GM06990 (cell line): ENCODE results near the gene NUDT6.
A peak's percentile ranks its signal among the peaks of the same experiment; 100 is the strongest.

Source experiments
- DNase-seq: peaks from one replicate; pipeline ENCODE4 v3.0.0-alpha.2; 2011; ENCODE audit not compliant: insufficient read length; ENCODE audit errors: extremely low read depth
- H3K27me3 ChIP-seq: replicated peaks from 2 replicates; pipeline ENCODE4 v1.6.0; 2011; ENCODE audit warnings: low read length; ENCODE audit not compliant: control insufficient read depth, insufficient read depth
- H3K36me3 ChIP-seq: 2 replicates; pipeline ENCODE4 v1.5.1; 2011; ENCODE audit warnings: low read length; ENCODE audit not compliant: control insufficient read depth, insufficient read depth
- H3K4me3 ChIP-seq: replicated peaks from 2 replicates; pipeline ENCODE4 v1.5.1; 2011; ENCODE audit warnings: low read depth, mild to moderate bottlenecking, control low read depth, low read length
- TF ChIP-seq, protein P1 (sequence below): IDR thresholded peaks from 2 replicates; pipeline ENCODE4 v1.5.1; 2011; ENCODE audit warnings: low read length, control low read depth, mild to moderate bottlenecking, inconsistent platforms; ENCODE audit not compliant: insufficient read depth, poor library complexity, severe bottlenecking

Gene NUDT6

DNA sequence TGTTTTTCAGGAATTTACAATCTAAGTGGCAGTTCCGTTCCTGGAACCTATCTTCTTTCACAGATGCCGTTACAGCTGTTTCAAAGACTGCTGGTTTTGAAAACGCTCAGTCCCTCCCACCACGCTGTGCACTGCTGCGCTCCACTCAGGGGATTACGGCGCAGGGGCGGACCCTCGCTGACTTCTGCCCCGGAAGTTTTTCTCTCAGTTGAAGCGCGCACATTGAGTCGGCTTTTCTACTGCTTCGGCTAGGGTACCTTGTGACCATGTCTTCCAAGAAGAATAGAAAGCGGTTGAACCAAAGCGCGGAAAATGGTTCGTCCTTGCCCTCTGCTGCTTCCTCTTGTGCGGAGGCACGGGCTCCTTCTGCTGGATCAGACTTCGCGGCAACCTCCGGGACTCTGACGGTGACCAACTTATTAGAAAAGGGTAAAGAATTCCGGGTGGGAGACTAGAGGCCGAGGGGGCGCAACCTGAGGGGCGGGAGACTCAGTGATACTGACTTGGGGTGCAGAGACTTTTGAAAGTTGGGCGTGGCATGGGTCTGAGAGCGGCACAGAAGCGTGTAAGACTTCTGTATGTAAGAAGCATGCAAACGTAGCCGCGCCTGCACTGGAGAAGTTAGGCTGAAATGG lies 597 bp upstream of the NUDT6 start:
- TF ChIP-seq, protein P1, sequence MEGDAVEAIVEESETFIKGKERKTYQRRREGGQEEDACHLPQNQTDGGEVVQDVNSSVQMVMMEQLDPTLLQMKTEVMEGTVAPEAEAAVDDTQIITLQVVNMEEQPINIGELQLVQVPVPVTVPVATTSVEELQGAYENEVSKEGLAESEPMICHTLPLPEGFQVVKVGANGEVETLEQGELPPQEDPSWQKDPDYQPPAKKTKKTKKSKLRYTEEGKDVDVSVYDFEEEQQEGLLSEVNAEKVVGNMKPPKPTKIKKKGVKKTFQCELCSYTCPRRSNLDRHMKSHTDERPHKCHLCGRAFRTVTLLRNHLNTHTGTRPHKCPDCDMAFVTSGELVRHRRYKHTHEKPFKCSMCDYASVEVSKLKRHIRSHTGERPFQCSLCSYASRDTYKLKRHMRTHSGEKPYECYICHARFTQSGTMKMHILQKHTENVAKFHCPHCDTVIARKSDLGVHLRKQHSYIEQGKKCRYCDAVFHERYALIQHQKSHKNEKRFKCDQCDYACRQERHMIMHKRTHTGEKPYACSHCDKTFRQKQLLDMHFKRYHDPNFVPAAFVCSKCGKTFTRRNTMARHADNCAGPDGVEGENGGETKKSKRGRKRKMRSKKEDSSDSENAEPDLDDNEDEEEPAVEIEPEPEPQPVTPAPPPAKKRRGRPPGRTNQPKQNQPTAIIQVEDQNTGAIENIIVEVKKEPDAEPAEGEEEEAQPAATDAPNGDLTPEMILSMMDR: no peak
- peak; percentile 85 for DNase-seq
- Histone ChIP-seq H3K27me3 (no peaks in the 10 kb centered on the region), H3K36me3 (no peaks in the 10 kb centered on the region), H3K4me3 (peak overlapping the region; percentile 69)

DNA sequence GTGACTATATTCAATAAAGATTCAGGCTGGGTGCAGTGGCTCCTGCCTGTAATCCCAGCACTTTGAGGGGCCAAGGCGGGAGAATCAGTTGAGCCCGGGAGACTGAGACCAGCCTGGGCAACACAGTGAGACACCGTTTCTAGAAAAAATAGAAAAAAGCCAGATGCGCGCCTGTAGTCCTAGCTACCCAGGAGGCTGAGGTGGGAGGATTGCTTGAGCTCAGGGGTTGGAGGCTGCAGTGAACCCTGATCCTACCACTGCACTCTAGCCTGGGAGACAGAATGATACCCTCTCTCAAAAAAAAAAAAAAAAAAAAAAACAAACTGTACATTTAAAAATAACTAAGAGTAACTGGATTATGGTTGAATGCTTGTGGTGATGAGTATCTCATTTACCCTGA lies 1.1 kb downstream of the NUDT6 start:
- Histone ChIP-seq H3K27me3 (no peaks in the 10 kb centered on the region), H3K36me3 (no peaks in the 10 kb centered on the region), H3K4me3 (no peak overlapping the region)
- no peak for DNase-seq
- TF ChIP-seq, protein P1: no peak

DNA sequence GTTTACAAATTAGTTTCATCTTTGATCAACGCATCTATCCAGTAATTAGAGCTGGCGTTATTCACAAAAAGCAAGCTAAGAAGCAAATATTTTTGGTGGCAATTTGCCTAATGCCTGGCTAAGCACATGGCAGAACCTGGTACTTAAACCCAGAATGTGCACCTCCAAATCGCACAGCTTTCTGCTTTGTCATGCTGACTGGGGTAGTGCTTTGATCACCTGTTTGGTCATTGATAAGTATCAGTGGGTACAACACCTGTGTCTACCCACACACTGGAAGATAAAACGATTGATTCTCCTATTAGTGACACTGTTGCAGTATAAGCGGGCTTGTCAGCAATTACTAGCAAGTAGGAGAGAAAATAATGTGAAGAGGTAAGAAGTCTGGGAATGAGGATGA lies 1.9 kb downstream of the NUDT6 start:
- no peak for DNase-seq
- TF ChIP-seq, protein P1: no peak
- Histone ChIP-seq H3K36me3 (no peaks in the 10 kb centered on the region), H3K4me3 (no peak overlapping the region), H3K27me3 (no peaks in the 10 kb centered on the region)

DNA sequence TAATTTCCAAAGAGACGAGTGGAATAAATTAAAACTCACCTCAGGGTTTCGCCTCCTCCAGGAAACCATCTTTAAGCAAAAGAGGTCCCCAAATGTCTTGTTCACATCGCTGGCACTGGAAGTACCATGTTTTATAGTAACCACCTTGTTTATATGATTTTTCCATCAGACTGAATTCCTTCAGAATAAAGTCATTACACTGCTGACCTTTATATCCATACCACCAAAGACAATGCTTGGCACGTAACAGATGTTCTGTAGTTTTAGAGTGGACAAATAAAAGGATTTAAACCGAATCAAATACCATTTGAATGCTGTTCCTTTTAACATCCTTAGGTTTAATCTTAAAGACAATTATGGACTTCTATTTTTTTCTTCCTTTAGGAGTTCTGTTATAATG lies 4.7 kb downstream of the NUDT6 start:
- TF ChIP-seq, protein P1: no peak
- Histone ChIP-seq H3K27me3 (no peaks in the 10 kb centered on the region), H3K36me3 (no peaks in the 10 kb centered on the region), H3K4me3 (no peak overlapping the region)
- DNase-seq: no peak

DNA sequence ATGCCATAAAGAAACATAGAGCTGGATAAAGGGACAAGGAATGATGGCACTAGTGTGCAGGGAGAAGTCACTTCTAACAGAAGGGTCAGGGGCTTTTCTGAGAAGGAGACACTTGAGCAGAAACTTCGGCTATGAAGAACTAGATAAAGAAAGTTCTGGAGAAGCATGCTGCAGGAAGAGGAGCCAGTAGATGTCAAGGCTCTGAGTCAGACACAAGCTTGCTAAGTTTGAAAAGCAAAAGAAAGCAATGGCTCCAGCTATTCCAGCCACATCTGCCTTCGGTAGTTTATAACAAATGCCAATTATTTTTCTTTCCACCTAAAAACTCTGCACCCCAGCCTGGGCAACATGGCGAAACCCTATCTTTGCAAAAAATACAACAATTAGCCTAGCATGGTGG lies 7.5 kb downstream of the NUDT6 start:
- Histone ChIP-seq H3K36me3 (no peaks in the 10 kb centered on the region), H3K27me3 (no peaks in the 10 kb centered on the region), H3K4me3 (no peak overlapping the region)
- DNase-seq: no peak
- TF ChIP-seq, protein P1: no peak

DNA sequence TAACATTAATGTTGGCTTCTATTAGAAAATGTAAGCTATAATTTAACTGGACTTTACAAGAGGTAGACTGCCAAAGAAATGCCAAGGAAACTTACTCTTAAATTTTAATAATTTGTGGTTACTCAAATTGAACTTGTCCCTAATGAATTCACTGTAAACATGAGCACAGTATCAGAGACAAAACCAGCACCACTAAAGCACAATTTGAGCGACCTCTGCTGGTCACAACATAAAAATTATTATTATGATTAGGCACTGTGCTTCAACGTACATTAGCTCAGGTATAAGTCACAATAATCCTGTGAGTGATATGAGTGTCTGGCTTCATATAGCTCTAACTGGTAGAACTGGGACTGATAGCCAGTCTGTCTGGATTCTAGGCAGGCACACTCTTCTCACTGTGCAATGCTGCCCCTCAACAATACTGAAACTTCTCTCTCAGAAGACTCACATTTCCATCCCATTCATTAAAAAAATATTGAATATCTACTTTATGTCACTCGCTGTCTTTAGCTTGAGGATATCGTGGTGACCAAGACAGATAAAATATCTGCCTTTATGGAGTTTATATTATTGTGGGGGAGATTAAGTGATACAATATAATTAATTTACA lies 8.0 kb downstream of the NUDT6 start:
- DNase-seq: peak; percentile 5

More for the DNA sequence above, 8.0 kb downstream of the NUDT6 start:
- Histone ChIP-seq H3K4me3 (no peak overlapping the region), H3K36me3 (no peaks in the 10 kb centered on the region), H3K27me3 (no peaks in the 10 kb centered on the region)
- TF ChIP-seq, protein P1: peak; percentile 38
